Measurements from ENCODE around the gene FNIP2.
"Not testable (repeated sequence)": the region's sequence is repeated elsewhere in the genome, so short reads cannot be mapped to it uniquely, and the experiment has no call there.

FNIP2 gene

GRCh38 chr4:158945529-158946108 lies 176.8 kb downstream of the FNIP2 start:
- no peaks in the 10 kb centered on the region for H3K27me3 ChIP-seq
- H3K4me1 ChIP-seq, result no peaks in the 10 kb centered on the region
- no peaks in the 10 kb centered on the region for H3K9me3 ChIP-seq
- no peak for DNase-seq
- no peaks in the 10 kb centered on the region for H3K36me3 ChIP-seq
- TF ChIP-seq CTCF (IDR thresholded peaks at IDR 0.05; ENCODE audit: low read depth, low read length), result no peak
- no peak overlapping the region for H3K4me3 ChIP-seq (ENCODE audit: low read depth, low read length)

GRCh38 chr4:158946825-158947224 lies 178.0 kb downstream of the FNIP2 start:
- Histone ChIP-seq H3K9me3 (no peaks in the 10 kb centered on the region), H3K4me1 (no peaks in the 10 kb centered on the region), H3K27me3 (no peaks in the 10 kb centered on the region), H3K36me3 (no peaks in the 10 kb centered on the region), H3K4me3 (ENCODE audit: low read depth, low read length) (no peak overlapping the region)
- TF ChIP-seq CTCF (IDR thresholded peaks at IDR 0.05; ENCODE audit: low read depth, low read length), result no peak
- DNase-seq, result no peak

- Histone ChIP-seq H3K27me3 (no peaks in the 10 kb centered on the region), H3K4me1 (no peaks in the 10 kb centered on the region), H3K36me3 (no peaks in the 10 kb centered on the region), H3K9me3 (no peaks in the 10 kb centered on the region), H3K4me3 (ENCODE audit: low read depth, low read length) (no peak overlapping the region)
- no peak for TF ChIP-seq CTCF (IDR thresholded peaks at IDR 0.05; ENCODE audit: low read depth, low read length)
- no peak for DNase-seq
Measured at GRCh38 chr4:158948071-158948470, 179.2 kb downstream of the FNIP2 start.

- Histone ChIP-seq H3K4me3 (ENCODE audit: low read depth, low read length) (no peak overlapping the region), H3K9me3 (no peaks in the 10 kb centered on the region), H3K27me3 (no peaks in the 10 kb centered on the region), H3K36me3 (no peaks in the 10 kb centered on the region), H3K4me1 (no peaks in the 10 kb centered on the region)
- DNase-seq, result no peak
- TF ChIP-seq CTCF (IDR thresholded peaks at IDR 0.05; ENCODE audit: low read depth, low read length), result no peak
Measured at GRCh38 chr4:158949099-158949498, 180.3 kb downstream of the FNIP2 start.

GRCh38 chr4:158952221-158952774 lies 183.5 kb downstream of the FNIP2 start:
- not testable (repeated sequence) for H3K27me3 ChIP-seq; H3K36me3 ChIP-seq; H3K9me3 ChIP-seq; H3K4me1 ChIP-seq; DNase-seq; H3K4me3 ChIP-seq (ENCODE audit: low read depth, low read length)

GRCh38 chr4:158956345-158956744 lies 187.5 kb downstream of the FNIP2 start:
- not testable (repeated sequence) for H3K4me3 ChIP-seq (ENCODE audit: low read depth, low read length); DNase-seq; H3K36me3 ChIP-seq; H3K9me3 ChIP-seq; H3K27me3 ChIP-seq; H3K4me1 ChIP-seq

GRCh38 chr4:158956918-158957317 lies 188.1 kb downstream of the FNIP2 start:
- not testable (repeated sequence) for H3K4me3 ChIP-seq (ENCODE audit: low read depth, low read length); DNase-seq; H3K27me3 ChIP-seq; H3K36me3 ChIP-seq; H3K9me3 ChIP-seq; H3K4me1 ChIP-seq

Measured in BE2C (cell line).